HCT116 (cell line): ENCODE measurements around the gene NBEAL2. TPM values are rescaled to one million over a fixed set of nuclear protein-coding genes. Genes with fewer than 3 reads are reported as not detected.

Experiments
- ATAC-seq: fragments of 200-7000 bp; cut with Tn5 transposase; 2 replicates; pipeline ENCODE4 v1.9.1; 2020; ENCODE audit warnings: mild to moderate bottlenecking, moderate library complexity
- BruUV-seq: library from RNA; stranded (reverse); fragments of 400-500 nt; replicated peaks from 2 replicates; lab custom pipeline; 2021; lab: Mats Ljungman, UMichigan
- CTCF ChIA-PET: fragments of 300-600 bp; sonication (Branson Sonifier 250); formaldehyde crosslinking; loops from one replicate; lab custom pipeline; 2021; ENCODE audit warnings: antibody characterized with exemption; lab: Charles Lee
- POLR2A ChIA-PET: fragments of 300-600, 350-600 bp; sonication (Branson Sonifier 250); formaldehyde crosslinking; loops from one replicate; lab custom pipeline; 2021; ENCODE audit warnings: antibody characterized with exemption; lab: Charles Lee
- RAD21 ChIA-PET, 2 experiments: fragments of 300-600 bp; sonication (Branson Sonifier 250); formaldehyde crosslinking; loops; one replicate each; lab custom pipeline; 2023; ENCODE audit warnings: low total read pairs in 2 of 2; ENCODE audit not compliant: uncharacterized antibody in 2 of 2, unreplicated experiment in 2 of 2, low non-redundant PET in 1 of 2; lab: Charles Lee
- DNase-seq: peaks from one replicate; pipeline ENCODE4 v3.0.0-alpha.2; 2010; ENCODE audit warnings: low read depth, low spot score
- H2AFZ ChIP-seq: fragments of 200-600 bp; shearing (Covaris generic), sonication (generic); 2 replicates; pipeline ENCODE4 v1.6.1; 2017; ENCODE audit warnings: low read depth, mixed run types, mixed read lengths, antibody characterized with exemption, low read length; ENCODE audit not compliant: poor library complexity, severe bottlenecking
- H3K27ac ChIP-seq: 2 replicates; pipeline ENCODE4 v1.5.1; 2012; ENCODE audit warnings: low read depth, low read length
- H3K27me3 ChIP-seq: fragments of 200-600 bp; sonication (generic); 2 replicates; pipeline ENCODE4 v1.6.1; 2016; ENCODE audit warnings: mixed run types, low read length, mixed read lengths; ENCODE audit not compliant: insufficient read depth
- H3K36me3 ChIP-seq, 2 experiments: fragments of 200-500 bp in 1 of 2; fragments of 200-600 bp in 1 of 2; sonication (Bioruptor generic) in 1 of 2; sonication (generic) in 1 of 2; 2 replicates each; pipeline versions ENCODE4 v1.5.1 to v1.6.1; 2014 to 2016; ENCODE audit warnings: low read length in 2 of 2, inconsistent platforms in 1 of 2, mixed read lengths in 1 of 2, mixed run types in 1 of 2; ENCODE audit not compliant: insufficient read depth in 2 of 2, control insufficient read depth in 1 of 2
- H3K4me1 ChIP-seq, 2 experiments: fragments of 200-600 bp in 1 of 2; sonication (generic) in 1 of 2; 2 replicates each; pipeline versions ENCODE4 v1.5.1 to v1.6.1; 2012 to 2017; ENCODE audit warnings: low read length in 2 of 2, inconsistent platforms in 1 of 2, mild to moderate bottlenecking in 1 of 2, mixed read lengths in 1 of 2, mixed run types in 1 of 2, moderate library complexity in 1 of 2; ENCODE audit not compliant: insufficient read depth in 2 of 2, control insufficient read depth in 1 of 2
- H3K4me2 ChIP-seq: fragments of 200-600 bp; sonication (generic); 2 replicates; pipeline ENCODE4 v1.6.1; 2017; ENCODE audit warnings: mixed run types, low read length, mixed read lengths
- H3K4me3 ChIP-seq, 2 experiments: fragments of 200-600 bp in 1 of 2; sonication (generic) in 1 of 2; replicated peaks in 1 of 2; 2 replicates each; pipeline ENCODE4 v1.5.1; 2011 to 2016; ENCODE audit warnings: low read length in 2 of 2, control low read depth in 1 of 2, low read depth in 1 of 2, mild to moderate bottlenecking in 1 of 2, mixed read lengths in 1 of 2, mixed run types in 1 of 2
- H3K79me2 ChIP-seq: fragments of 200-600 bp; sonication (generic); 2 replicates; pipeline ENCODE4 v1.6.1; 2017; ENCODE audit warnings: mild to moderate bottlenecking, mixed run types, low read length, moderate library complexity, mixed read lengths; ENCODE audit not compliant: insufficient read depth
- H3K9ac ChIP-seq: fragments of 200-600 bp; sonication (generic); 2 replicates; pipeline ENCODE4 v1.6.1; 2016; ENCODE audit warnings: low read length, mixed read lengths
- H3K9me2 ChIP-seq: fragments of 200-600 bp; sonication (generic), shearing (Covaris generic); 2 replicates; pipeline ENCODE4 v1.6.1; 2017; ENCODE audit warnings: mixed run types, mild to moderate bottlenecking, moderate library complexity; ENCODE audit not compliant: insufficient read depth
- H3K9me3 ChIP-seq, 2 experiments: fragments of 200-500 bp in 1 of 2; fragments of 200-600 bp in 1 of 2; sonication (Bioruptor generic) in 1 of 2; sonication (generic) in 1 of 2; 2 replicates each; pipeline ENCODE4 v1.6.1; 2014 to 2017; ENCODE audit warnings: low read length in 2 of 2, mixed read lengths in 2 of 2, inconsistent platforms in 1 of 2, low read depth in 1 of 2, mild to moderate bottlenecking in 1 of 2, mixed run types in 1 of 2, moderate library complexity in 1 of 2; ENCODE audit not compliant: control insufficient read depth in 1 of 2, insufficient read depth in 1 of 2
- H4K20me1 ChIP-seq: fragments of 200-600 bp; sonication (generic), shearing (Covaris generic); 2 replicates; pipeline ENCODE4 v1.6.1; 2017; ENCODE audit warnings: mixed run types, mild to moderate bottlenecking, moderate library complexity; ENCODE audit not compliant: insufficient read depth
- ATF3 ChIP-seq: IDR thresholded peaks from 2 replicates; pipeline ENCODE4 v1.6.1; 2012
- ELF1 ChIP-seq: IDR thresholded peaks from 2 replicates; pipeline ENCODE4 v1.6.1; 2012; ENCODE audit warnings: low read depth, borderline replicate concordance
- POLR2A ChIP-seq: IDR thresholded peaks from 2 replicates; pipeline ENCODE4 v1.7.0; 2011; ENCODE audit warnings: borderline replicate concordance; ENCODE audit not compliant: insufficient read depth, insufficient read length; ENCODE audit errors: extremely low read depth
- SIN3A ChIP-seq: IDR thresholded peaks from 2 replicates; pipeline ENCODE4 v1.6.1; 2012; ENCODE audit warnings: low read depth
- SP1 ChIP-seq: IDR thresholded peaks from 2 replicates; pipeline ENCODE4 v1.6.1; 2012; ENCODE audit warnings: low read depth
- TCF7L2 ChIP-seq: IDR thresholded peaks from 2 replicates; pipeline ENCODE4 v1.7.0; 2011; ENCODE audit warnings: borderline replicate concordance, inconsistent platforms; ENCODE audit not compliant: insufficient read depth, insufficient read length; ENCODE audit errors: extremely low read depth
- ZBTB33 ChIP-seq: IDR thresholded peaks from 2 replicates; pipeline ENCODE4 v1.6.1; 2011; ENCODE audit warnings: mild to moderate bottlenecking, low read length, moderate library complexity; ENCODE audit not compliant: insufficient replicate concordance; ENCODE audit errors: extremely low read depth
- intact Hi-C: fragments of 100-400 bp; cut with micrococcal nuclease; formaldehyde crosslinking; loops from 2 replicates; pipeline ENCODE4 v1.10.0; 2022
- total RNA-seq: library from RNA; stranded (reverse); gene quantifications from one replicate; pipeline ENCODE4 v1.2.1, GENCODE V29; 2021; ENCODE audit not compliant: unreplicated experiment

Gene NBEAL2
- total RNA-seq, 1 experiment from 2014 or later: 72.9 TPM

- H3K4me1 ChIP-seq: peaks cover 25 to 51% of the 10 kb centered on the region in 2 experiments
Observed at GRCh38 chr3:46953234-46954010, 26.0 kb upstream of the NBEAL2 start.

More at GRCh38 chr3:46953234-46954010, 26.0 kb upstream of the NBEAL2 start:
- RAD21 ChIA-PET: no interaction called here
- no peak overlapping the region for H2AFZ ChIP-seq
- no peak for DNase-seq
- POLR2A ChIA-PET: no interaction called here
- no peak overlapping the region for H3K4me3 ChIP-seq
- H3K9ac ChIP-seq: no peak overlapping the region
- TF ChIP-seq SIN3A (no peak), POLR2A (no peak), SP1 (no peak), TCF7L2 (no peak), ZBTB33 (no peak), ATF3 (no peak), ELF1 (no peak)
- CTCF ChIA-PET: no interaction called here
- intact Hi-C loops: no loop called here
- no peaks in the 10 kb centered on the region for H3K36me3 ChIP-seq
- no peaks in the 10 kb centered on the region for H3K9me2 ChIP-seq
- no TSS peak for BruUV-seq
- no peak for ATAC-seq
- no peaks in the 10 kb centered on the region for H3K27me3 ChIP-seq
- no peak overlapping the region for H3K4me2 ChIP-seq
- H3K79me2 ChIP-seq: peaks cover 98% of the 10 kb centered on the region
- H4K20me1 ChIP-seq: peaks cover 44% of the 10 kb centered on the region
- H3K27ac ChIP-seq: no peak overlapping the region
- H3K9me3 ChIP-seq: no peaks in the 10 kb centered on the region
